COLO668 (cell line): ENCODE measurements around the gene PDE3B.
"Not testable (repeated sequence)": the region's sequence is repeated elsewhere in the genome, so short reads cannot be mapped to it uniquely, and the experiment has no call there.

Experiments
- DNase-seq: peaks from one replicate; lab custom pipeline; 2025; ENCODE audit not compliant: unreplicated experiment; lab: John Stamatoyannopoulos, UW

The PDE3B gene

DNA sequence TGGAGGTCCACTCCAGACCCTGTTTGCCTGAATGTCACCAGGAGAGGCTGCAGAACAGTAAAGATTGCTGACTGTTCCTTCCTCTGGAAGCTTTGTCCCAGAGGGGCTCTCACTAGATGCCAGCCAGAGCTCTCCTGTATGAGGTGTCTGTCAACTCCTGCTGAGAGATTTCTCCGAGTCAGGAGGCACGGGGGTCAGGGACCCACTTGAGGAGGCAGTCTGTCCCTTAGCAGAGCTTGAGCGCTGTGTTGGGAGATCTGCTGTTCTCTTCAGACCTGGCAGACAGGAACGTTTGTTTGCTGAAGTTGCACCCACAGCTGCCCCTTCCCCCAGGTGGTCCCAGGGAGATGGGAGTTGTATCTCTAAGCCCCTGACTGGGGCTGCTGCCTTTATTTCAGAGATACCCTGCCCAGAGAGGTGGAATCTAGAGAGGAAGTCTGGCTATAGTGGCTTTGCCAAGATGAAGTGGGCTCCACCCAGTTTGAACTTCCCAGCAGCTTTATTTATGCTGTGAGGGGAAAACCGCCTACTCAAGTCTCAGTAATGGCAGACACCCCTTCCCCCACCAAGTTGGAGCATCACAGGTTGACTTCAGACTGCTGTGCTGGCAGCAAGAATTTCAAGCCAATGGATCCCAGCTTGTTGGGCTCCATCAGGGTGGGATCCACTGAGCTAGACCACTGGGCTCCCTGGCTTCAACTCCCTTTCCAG lies 99.4 kb downstream of the PDE3B start:
- no peak for DNase-seq

DNA sequence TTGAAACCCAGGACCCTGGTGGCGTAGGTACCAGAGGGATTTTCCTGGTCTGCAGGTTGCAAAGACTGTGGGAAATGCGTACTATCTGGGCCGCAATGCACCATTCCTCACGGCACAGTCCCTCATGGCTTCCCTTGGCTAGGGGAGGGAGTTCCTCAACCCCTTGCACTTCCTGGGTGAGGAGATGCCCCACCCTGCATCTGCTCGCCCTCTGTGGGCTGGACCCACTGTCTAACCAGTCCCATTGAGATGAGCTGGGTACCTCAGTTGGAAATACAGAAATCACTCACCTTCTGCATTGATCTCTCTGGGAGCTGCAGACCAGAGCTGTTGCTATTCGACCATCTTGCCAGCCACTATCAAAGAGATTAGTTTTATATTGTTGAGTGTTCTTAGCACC lies 100.1 kb downstream of the PDE3B start:
- not testable (repeated sequence) for DNase-seq

GRCh38 chr11:14746857-14747395 lies 103.3 kb downstream of the PDE3B start:
- no peak for DNase-seq

DNA sequence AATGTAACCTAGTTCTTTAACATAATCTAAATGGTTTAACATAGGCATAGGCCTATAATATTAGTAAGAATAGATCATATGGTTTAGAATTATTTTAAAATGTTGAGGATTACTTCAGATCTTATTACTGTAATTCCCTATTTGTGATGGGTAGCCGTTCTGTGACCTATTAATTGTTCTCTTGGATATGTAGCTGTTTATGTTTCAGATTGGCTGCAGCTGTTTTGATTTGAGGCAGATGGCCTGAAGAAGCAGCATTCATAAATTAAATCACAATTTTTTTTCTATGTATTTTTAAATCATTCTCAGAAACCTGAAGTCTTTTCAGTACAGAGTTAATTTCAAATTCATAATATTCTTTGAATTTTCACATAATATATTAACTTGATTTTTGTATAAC lies 104.5 kb downstream of the PDE3B start:
- no peak for DNase-seq

DNA sequence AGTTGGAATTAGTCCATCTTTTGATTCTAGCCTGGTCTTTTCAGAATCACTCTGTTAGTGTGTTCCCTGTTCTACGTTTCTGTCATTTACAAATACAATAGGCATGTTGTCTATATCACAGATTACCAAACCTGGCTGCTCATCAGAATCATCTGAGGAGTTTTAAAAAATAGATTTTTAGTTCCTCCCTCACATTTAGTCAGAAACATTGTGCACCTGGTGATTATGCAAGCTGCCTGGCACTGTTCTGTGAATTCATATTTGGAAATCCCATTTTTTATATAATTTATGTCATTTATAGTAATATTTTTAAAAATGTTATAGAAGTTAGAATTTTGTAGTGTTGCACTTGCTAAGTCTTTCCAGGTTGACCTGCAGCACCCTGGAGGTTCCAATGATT lies 107.3 kb downstream of the PDE3B start:
- DNase-seq, result no peak

DNA sequence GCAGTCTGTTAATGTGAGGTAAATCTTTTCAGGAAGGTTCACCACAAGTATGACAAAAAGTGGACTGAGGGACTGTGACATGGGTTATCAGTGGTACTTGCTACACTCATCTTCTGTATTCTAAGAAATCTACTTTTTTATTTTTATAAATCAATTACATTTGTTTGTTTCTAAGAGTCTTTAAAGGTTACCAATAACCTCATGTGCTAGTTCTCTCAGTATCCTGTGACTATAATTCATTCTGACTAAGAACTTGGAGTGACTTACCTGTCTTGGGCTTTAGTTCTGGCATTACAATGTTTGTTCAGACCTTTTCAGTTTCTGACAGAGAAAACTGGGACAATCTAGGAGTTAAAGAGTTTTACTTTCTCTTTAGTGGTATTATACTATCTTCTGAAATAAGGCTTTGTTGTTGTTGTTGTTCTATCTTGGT lies 108.4 kb downstream of the PDE3B start:
- no peak for DNase-seq

- DNase-seq, result no peak
Measured at GRCh38 chr11:14755140-14755539, 111.5 kb downstream of the PDE3B start.

DNA sequence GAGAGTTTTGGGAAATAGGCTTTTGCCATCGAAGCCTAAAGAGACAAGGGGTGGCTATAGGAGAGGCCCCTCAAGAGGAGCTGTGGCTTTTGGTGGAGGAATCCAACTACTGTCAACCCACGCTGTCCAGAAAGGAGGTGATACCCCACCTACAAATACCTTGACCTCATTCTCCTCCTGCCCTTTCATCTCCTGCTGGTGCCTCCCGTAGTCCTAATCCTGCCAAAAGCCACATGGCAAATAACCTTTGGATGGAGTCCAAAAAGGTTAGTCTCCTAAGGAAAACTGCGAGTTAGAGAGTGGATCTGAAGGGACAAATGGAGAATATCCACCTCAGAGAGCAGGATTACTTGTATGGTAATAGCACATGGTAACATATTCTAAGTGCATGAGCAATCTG lies 112.7 kb downstream of the PDE3B start:
- no peak for DNase-seq

- DNase-seq, result not testable (repeated sequence)
Measured at GRCh38 chr11:14759300-14760012, 115.9 kb downstream of the PDE3B start.

- DNase-seq, result no peak
Measured at GRCh38 chr11:14764179-14764578, 120.6 kb downstream of the PDE3B start.

DNA sequence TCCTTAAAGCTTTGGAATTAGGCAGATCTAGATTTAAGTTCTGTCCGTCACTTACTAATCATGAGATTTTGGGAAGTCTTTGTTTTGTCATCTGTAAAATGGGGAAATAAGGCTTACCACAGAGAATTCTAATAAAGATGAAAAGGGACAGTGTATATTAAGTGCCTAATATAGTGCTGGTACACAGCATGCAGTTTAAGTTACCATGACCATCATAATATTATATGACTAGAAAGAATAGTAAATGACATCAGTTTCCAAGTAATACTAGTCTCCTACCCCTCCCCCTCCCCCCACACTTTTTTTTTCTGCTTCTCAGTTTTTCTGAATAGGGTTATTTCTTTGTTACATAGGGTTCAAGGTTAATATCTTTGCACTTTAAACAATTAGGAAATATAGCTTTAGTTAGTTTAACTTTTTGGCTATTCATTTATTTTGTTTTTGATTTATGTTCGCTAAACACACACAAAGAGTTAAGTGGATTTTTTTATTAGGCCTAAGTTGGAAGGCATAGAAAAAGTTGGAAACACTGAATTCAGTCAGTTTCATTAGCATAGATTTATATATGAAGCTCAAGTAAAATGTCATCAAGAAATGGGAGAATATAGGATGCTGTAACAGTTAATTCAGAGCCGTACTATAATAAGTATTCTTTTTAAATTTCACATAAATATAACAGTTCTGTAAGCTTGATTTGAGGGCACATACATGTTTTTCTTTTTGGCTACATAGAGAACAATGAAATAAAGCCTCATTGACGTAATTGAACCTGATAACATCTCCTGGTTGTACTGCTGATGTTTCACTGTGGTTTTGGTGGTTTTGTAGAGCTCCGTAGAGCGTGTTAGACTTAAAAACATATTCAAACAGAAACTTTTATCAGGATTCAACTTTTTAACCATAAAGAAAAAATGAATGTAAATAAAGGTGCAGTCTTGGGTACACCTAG lies 121.2 kb downstream of the PDE3B start:
- no peak for DNase-seq

- no peak for DNase-seq
Measured at GRCh38 chr11:14766585-14766984, 123.0 kb downstream of the PDE3B start.

DNA sequence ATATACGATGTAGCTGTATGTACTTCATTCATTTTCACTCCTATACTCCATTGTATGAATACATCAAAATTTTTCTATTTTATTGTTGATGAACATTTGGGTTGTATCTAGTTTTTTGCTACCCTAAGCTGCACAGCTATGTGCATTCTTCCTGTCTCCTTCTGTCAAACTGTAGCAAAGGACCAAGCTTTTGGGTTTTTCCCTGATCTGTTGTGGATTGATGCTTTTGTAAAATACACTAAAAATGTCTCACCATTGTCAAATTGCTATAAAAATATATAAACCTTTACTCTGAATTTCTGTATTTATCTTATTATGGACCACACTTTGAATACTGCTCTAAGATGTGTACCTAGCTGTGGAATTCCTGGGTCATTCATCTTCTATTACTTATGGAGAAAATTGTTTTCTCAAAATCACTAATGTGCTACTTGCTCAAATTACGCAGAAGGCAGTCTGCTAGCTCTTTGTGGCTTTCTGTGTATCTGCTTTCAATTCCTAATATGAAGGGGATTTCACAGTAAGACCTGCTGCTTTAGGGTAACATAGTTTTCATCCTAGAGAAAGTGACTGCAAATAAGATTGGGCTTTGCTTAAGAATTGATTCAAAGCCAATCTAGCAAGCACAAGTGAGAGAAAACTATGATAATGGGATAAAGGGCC lies 125.1 kb downstream of the PDE3B start:
- no peak for DNase-seq

- DNase-seq, result no peak
Measured at GRCh38 chr11:14773755-14774154, 130.2 kb downstream of the PDE3B start.

DNA sequence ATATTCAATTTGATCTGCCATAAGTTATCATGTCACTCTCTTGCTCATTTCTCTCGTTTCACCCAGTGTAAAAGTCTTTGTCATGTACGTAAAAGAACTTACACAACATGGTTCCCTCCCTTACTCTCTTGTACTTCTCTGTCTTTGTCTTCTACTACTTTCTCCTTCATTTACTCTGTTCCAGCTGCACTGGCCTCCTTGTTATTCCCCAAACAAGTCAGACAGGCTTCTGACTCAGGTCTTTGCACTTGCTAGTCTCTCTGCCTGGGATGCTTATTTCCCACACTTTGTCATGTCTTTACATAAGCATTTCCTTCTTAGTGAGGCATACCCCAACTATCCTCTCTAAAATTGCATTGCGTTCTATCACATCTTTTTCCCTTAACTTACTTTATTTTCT lies 131.1 kb downstream of the PDE3B start:
- DNase-seq, result no peak

- DNase-seq, result no peak
Measured at GRCh38 chr11:14775897-14776296, 132.3 kb downstream of the PDE3B start.

GRCh38 chr11:14778460-14778859 lies 134.9 kb downstream of the PDE3B start:
- not testable (repeated sequence) for DNase-seq

DNA sequence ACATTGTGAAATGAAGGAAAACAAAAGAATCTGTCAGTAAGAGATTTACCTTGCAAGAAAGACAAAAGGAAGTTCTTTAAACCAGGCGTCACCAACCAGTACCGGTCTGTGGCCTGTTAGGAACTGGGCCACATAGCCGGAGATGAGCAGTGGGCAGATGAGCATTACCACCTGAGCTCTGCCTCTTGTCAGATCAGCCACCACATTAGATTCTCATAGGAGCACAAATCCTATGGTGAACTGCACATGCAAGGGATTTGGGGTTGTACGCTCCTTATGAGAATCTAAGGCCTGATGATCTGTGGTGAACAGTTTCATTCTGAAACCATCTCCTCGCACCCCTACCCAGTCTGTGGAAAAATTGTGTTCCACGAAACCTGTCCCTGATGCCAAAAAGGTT lies 140.2 kb downstream of the PDE3B start:
- DNase-seq, result no peak

DNA sequence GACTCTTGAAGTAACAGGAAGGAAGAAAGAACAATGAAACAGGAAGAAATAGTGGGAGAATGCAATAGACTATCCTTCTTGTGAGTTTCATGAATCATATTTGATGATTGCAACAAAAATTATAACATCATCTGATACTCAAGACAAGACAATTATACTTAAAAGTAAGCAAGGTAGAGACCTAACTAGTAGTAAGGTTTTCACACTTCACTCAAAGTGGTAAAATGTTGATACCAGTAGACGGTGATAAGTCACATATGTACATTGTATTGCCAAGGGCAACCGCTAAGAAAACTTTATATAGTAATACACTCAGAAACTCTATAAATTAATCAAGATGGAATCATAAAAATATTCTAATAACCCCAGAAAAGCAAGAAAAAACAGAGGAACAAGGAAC lies 140.6 kb downstream of the PDE3B start:
- no peak for DNase-seq

DNA sequence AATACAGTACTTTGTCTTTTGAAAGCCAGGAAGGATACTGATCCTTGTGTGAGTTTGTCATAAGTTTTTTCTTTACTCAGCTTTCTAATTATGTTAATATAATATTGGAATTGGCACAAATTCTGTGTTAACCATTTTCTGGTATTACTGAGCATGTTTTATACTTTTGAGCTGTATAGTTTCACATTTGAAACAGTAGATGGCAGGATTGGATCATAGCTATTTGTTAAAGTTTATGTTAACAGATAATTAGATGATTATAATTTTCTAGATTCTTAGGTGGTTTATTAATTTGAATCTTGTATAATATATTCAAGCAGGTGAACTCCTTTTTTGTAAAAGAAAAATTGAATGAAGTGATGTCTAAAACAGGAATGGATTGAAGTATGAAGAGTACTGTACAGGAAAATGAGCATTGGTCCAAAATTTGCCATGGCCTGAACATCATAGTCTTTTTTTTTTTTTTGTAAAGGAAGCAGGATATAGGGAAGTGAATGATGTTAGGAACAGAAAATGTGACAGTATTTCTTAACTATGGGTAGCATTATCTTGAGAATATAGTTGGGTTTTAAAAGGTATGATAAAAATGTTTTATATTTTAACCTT lies 146.4 kb downstream of the PDE3B start:
- DNase-seq, result no peak
